Hepatocyte (in vitro differentiated cells): ENCODE results near the gene KCTD11. TPM values are rescaled to one million over a fixed set of nuclear protein-coding genes. Genes with fewer than 3 reads are reported as not detected.

Experiments used
- DNase-seq: peaks from one replicate; pipeline ENCODE4 v3.0.0-alpha.2; 2016; ENCODE audit warnings: low spot score
- H2AFZ ChIP-seq: fragments of 200-600 bp; sonication (generic); 2 replicates; pipeline ENCODE4 v1.6.0; 2016; ENCODE audit warnings: antibody characterized with exemption, mild to moderate bottlenecking
- H3K27ac ChIP-seq: fragments of 200-600 bp; sonication (generic); 2 replicates; pipeline ENCODE4 v1.5.1; 2016; ENCODE audit warnings: mild to moderate bottlenecking
- H3K27me3 ChIP-seq: fragments of 200-600 bp; sonication (generic); 2 replicates; pipeline ENCODE4 v1.6.1; 2016
- H3K36me3 ChIP-seq: fragments of 200-600 bp; sonication (generic); replicated peaks from 2 replicates; pipeline ENCODE4 v1.5.1; 2016; ENCODE audit warnings: low read depth; ENCODE audit not compliant: insufficient read depth
- H3K4me1 ChIP-seq: fragments of 200-600 bp; sonication (generic); 2 replicates; pipeline ENCODE4 v1.5.1; 2016; ENCODE audit warnings: mild to moderate bottlenecking, moderate library complexity; ENCODE audit not compliant: insufficient read depth
- H3K4me2 ChIP-seq: fragments of 200-600 bp; sonication (generic); 2 replicates; pipeline ENCODE4 v1.6.0; 2016
- H3K4me3 ChIP-seq: fragments of 200-600 bp; sonication (generic); 2 replicates; pipeline ENCODE4 v1.5.1; 2016; ENCODE audit warnings: mild to moderate bottlenecking
- H3K79me2 ChIP-seq: fragments of 200-600 bp; sonication (generic); 2 replicates; pipeline ENCODE4 v1.6.0; 2017; ENCODE audit warnings: mild to moderate bottlenecking
- H3K9me2 ChIP-seq: fragments of 200-600 bp; sonication (generic); replicated peaks from 2 replicates; pipeline ENCODE4 v1.6.0; 2017; ENCODE audit warnings: mild to moderate bottlenecking; ENCODE audit not compliant: insufficient read depth
- H3K9me3 ChIP-seq: fragments of 200-600 bp; sonication (generic); 2 replicates; pipeline ENCODE4 v1.5.1; 2016; ENCODE audit warnings: low read depth, mild to moderate bottlenecking
- H4K20me1 ChIP-seq: fragments of 200-600 bp; sonication (generic); 2 replicates; pipeline ENCODE4 v1.6.0; 2016; ENCODE audit warnings: mild to moderate bottlenecking; ENCODE audit not compliant: insufficient read depth, poor library complexity, severe bottlenecking
- EZH2 ChIP-seq: fragments of 200-600 bp; sonication (generic); IDR thresholded peaks from 2 replicates; pipeline ENCODE4 v1.6.1; 2016; ENCODE audit warnings: antibody characterized with exemption, mild to moderate bottlenecking, borderline replicate concordance
- EZH2phosphoT487 ChIP-seq: fragments of 200-600 bp; sonication (generic); IDR thresholded peaks from one replicate; pipeline ENCODE4 v1.6.1; 2018; ENCODE audit warnings: antibody characterized with exemption, mild to moderate bottlenecking, low read depth, moderate library complexity; ENCODE audit not compliant: unreplicated experiment, severe bottlenecking
- WGBS: methylation state at CpG from one replicate; pipeline ENCODE4 v1.1.6; 2016; ENCODE audit warnings: low lambda C conversion rate; ENCODE audit errors: missing lambda C conversion rate; 5-methylcytosine and 5-hydroxymethylcytosine counted together
- polyA plus RNA-seq: library from polyadenylated mRNA; unstranded; fragments of >200 nt; fragmentation: Nextera tagmentation; extraction: Ambion mirVana; gene quantifications from 2 replicates; pipeline ENCODE4 v1.2.1, GENCODE V29; 2016
- total RNA-seq: library from RNA; depleted of rRNA; stranded (reverse); fragments of >200 nt; gene quantifications from 2 replicates; pipeline ENCODE4 v1.2.3, GENCODE V29; 2014
- TF ChIP-seq, protein P1 (sequence below): fragments of 200-600 bp; sonication (generic); IDR thresholded peaks from 2 replicates; pipeline ENCODE4 v1.5.1; 2016; ENCODE audit warnings: antibody characterized with exemption, mild to moderate bottlenecking; ENCODE audit not compliant: poor library complexity

The KCTD11 gene
- total and polyA plus RNA-seq, 2 experiments from 2014 or later: 12.4 to 19.6 TPM

DNA sequence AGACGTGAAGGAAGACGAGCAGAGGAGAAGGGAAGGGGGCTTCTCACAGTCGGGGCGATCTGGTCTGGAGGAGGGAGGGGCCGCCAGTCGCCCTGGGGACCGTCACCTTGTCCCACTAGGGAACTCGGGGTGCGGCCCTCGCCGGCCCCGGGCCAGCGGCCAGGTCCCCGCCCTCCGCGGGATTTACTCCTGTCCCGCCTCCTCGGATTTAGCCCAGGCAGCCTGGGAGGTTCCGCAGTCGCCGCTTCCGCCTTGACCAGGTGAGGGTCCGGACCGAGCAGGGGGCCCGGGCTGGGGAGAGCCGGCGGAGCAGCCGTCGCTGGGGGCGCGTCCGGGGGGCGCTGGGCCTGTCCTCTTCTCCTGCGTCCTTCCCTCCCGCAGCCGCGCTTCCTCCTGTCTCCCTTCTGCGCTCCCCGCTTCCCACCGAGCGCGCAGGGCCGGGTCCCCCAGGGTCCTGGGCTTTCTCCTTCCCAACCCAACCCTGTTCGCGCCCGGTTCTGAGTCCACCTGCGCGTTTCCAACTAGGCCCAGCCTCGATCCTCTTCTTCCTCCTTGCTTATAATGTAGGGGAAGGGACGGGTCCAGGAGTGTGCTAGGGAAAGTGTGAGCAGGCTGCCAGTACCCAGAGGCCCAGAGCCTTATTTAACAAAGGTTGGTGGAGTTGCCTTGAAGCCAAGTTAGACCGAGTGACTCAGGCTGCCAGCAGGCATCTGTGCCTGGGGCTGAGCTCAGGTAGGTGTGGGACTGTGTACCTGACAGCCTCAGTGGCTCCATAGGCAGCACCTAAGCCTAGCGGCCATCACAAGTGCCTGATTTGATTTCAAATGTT is 29.1 kb downstream of the KCTD11 start, which contains the start of gene TNK1:
Gene TNK1, plus strand, starts transcription at position 235 of the 829 bp plus-strand sequence. CDS start 1,838 bp downstream, outside the sequence.
- no peaks in the 10 kb centered on the region for H3K9me3 ChIP-seq
- WGBS: 5% methylated on average over 31 of the region's 52 CpGs
- peak within 1 kb of the TSS; percentile 51 for H3K4me3 ChIP-seq
- peaks cover 11% of the 10 kb centered on the region for H3K4me1 ChIP-seq
- H2AFZ ChIP-seq: peak within 1 kb of the TSS; percentile 85
- H3K27me3 ChIP-seq: no peaks in the 10 kb centered on the region
- H3K79me2 ChIP-seq: peaks cover 9% of the 10 kb centered on the region
- H4K20me1 ChIP-seq: no peaks in the 10 kb centered on the region
- TF ChIP-seq, protein P1, sequence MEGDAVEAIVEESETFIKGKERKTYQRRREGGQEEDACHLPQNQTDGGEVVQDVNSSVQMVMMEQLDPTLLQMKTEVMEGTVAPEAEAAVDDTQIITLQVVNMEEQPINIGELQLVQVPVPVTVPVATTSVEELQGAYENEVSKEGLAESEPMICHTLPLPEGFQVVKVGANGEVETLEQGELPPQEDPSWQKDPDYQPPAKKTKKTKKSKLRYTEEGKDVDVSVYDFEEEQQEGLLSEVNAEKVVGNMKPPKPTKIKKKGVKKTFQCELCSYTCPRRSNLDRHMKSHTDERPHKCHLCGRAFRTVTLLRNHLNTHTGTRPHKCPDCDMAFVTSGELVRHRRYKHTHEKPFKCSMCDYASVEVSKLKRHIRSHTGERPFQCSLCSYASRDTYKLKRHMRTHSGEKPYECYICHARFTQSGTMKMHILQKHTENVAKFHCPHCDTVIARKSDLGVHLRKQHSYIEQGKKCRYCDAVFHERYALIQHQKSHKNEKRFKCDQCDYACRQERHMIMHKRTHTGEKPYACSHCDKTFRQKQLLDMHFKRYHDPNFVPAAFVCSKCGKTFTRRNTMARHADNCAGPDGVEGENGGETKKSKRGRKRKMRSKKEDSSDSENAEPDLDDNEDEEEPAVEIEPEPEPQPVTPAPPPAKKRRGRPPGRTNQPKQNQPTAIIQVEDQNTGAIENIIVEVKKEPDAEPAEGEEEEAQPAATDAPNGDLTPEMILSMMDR: no peak
- TF ChIP-seq EZH2 (no peak), EZH2phosphoT487 (no peak)
- peak within 1 kb of the TSS; percentile 99 for H3K4me2 ChIP-seq
- H3K27ac ChIP-seq: peak within 1 kb of the TSS; percentile 57
- no peaks in the 10 kb centered on the region for H3K36me3 ChIP-seq
- DNase-seq: peak; percentile 74
- no peaks in the 10 kb centered on the region for H3K9me2 ChIP-seq

DNA sequence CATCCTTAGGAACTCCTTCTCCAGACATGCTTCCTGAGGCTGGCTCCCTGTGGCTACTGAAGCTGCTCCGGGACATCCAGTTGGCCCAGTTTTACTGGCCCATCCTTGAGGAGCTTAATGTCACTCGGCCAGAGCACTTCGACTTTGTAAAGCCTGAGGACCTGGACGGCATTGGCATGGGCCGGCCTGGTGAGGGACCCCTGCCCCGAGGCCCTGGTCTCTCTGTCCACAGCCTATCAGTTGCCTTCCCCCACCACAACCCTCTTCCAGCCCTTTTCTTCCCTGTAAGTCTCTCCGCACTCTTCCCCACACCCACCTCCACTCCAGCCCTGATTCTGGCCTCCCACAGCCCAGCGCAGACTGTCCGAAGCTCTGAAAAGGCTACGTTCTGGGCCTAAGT is 30.9 kb downstream of the KCTD11 start:
- Histone ChIP-seq H3K27me3 (no peaks in the 10 kb centered on the region), H3K4me2 (no peak overlapping the region), H3K27ac (no peak overlapping the region), H3K4me3 (no peak overlapping the region), H4K20me1 (no peaks in the 10 kb centered on the region), H3K9me2 (no peaks in the 10 kb centered on the region), H3K79me2 (peaks cover 9% of the 10 kb centered on the region), H3K9me3 (no peaks in the 10 kb centered on the region), H3K4me1 (peaks cover 11% of the 10 kb centered on the region), H2AFZ (no peak overlapping the region), H3K36me3 (no peaks in the 10 kb centered on the region)
- TF ChIP-seq, protein P1: no peak
- TF ChIP-seq EZH2phosphoT487 (no peak), EZH2 (no peak)
- DNase-seq: no peak
- WGBS: 95% methylated on average over 10 of the region's 10 CpGs

DNA sequence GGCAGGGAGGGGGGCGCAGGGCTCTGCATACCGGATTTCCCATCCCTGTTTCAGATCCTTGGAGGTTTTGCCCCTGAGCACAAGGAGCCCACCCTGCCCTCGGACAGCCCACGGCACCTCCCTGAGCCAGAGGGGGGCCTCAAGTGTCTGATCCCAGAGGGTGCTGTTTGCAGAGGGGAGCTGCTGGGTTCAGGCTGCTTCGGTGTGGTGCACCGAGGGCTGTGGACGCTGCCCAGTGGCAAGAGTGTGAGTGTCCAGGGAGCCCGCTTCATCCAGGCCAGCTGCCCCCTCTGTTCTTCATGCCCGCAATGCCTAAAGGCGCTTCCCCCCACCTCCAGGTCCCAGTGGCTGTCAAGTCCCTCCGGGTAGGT is 31.4 kb downstream of the KCTD11 start:
- Histone ChIP-seq H3K36me3 (no peaks in the 10 kb centered on the region), H3K4me1 (peaks cover 11% of the 10 kb centered on the region), H2AFZ (no peak overlapping the region), H3K27ac (no peak overlapping the region), H3K4me2 (peak overlapping the region; percentile 78), H3K27me3 (no peaks in the 10 kb centered on the region), H3K79me2 (peaks cover 9% of the 10 kb centered on the region), H4K20me1 (no peaks in the 10 kb centered on the region), H3K9me3 (no peaks in the 10 kb centered on the region), H3K4me3 (no peak overlapping the region), H3K9me2 (no peaks in the 10 kb centered on the region)
- TF ChIP-seq EZH2: no peak
- 93% methylated on average over 11 of the region's 11 CpGs for WGBS
- no peak for DNase-seq

DNA sequence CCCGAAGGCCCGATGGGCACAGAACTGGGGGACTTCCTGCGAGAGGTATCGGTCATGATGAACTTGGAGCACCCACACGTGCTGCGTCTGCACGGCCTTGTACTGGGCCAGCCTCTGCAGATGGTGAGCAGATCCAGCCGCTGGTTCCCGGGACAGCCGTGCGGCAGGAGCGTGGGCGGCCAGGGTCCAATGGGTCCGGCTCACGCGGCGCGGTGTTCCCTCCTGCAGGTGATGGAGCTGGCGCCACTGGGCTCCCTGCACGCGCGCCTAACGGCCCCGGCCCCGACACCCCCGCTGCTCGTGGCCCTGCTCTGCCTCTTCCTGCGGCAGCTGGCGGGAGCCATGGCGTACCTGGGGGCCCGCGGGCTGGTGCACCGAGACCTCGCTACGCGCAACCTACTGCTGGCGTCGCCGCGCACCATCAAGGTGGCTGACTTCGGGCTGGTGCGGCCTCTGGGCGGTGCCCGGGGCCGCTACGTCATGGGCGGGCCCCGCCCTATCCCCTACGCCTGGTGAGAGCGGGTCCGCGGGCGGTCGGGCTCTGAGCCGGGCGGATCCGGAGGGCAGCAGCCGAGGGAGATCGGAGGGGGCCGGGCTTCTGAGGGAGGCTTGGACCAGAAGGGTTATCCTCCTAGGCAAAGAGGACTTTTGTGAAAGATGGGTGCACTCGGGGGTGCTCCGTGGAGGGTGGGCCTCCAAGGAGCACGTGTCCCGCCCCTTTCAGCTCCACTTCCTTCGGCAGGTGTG is 32.0 kb downstream of the KCTD11 start:
- Histone ChIP-seq H4K20me1 (no peaks in the 10 kb centered on the region), H3K79me2 (peaks cover 9% of the 10 kb centered on the region), H3K4me1 (peaks cover 11% of the 10 kb centered on the region), H3K27ac (no peak overlapping the region), H3K4me2 (peak overlapping the region; percentile 78), H3K9me2 (no peaks in the 10 kb centered on the region), H2AFZ (no peak overlapping the region), H3K27me3 (no peaks in the 10 kb centered on the region), H3K4me3 (no peak overlapping the region), H3K36me3 (no peaks in the 10 kb centered on the region), H3K9me3 (no peaks in the 10 kb centered on the region)
- TF ChIP-seq, protein P1: no peak
- 25% methylated on average over 59 of the region's 65 CpGs for WGBS
- peak; percentile 59 for DNase-seq
